Measurements from ENCODE around the gene EPG5. TPM values are rescaled to one million over a fixed set of nuclear protein-coding genes. Genes with fewer than 3 reads are reported as not detected.

Gene EPG5
- total RNA-seq, 1 donor from 2014 or later, result 36.6 TPM

- Mint-ChIP-seq H3K27ac (ENCODE audit: unreplicated experiment) (no peak overlapping the region), H3K9me3 (ENCODE audit: unreplicated experiment) (no peaks in the 10 kb centered on the region), H3K4me3 (ENCODE audit: unreplicated experiment) (no peak overlapping the region), H3K4me1 (ENCODE audit: low read depth, unreplicated experiment) (peaks cover 3% of the 10 kb centered on the region), H3K36me3 (ENCODE audit: unreplicated experiment) (peaks cover 6% of the 10 kb centered on the region), H3K27me3 (ENCODE audit: unreplicated experiment) (no peaks in the 10 kb centered on the region)
- TF ChIP-seq CTCF (IDR thresholded peaks at IDR 0.05; ENCODE audit: partially characterized antibody, unreplicated experiment), result no peak
- no peak for DNase-seq
Measured at GRCh38 chr18:45895339-45895738, 71.8 kb downstream of the EPG5 start.

- Mint-ChIP-seq H3K4me3 (ENCODE audit: unreplicated experiment) (no peak overlapping the region), H3K9me3 (ENCODE audit: unreplicated experiment) (no peaks in the 10 kb centered on the region), H3K27me3 (ENCODE audit: unreplicated experiment) (no peaks in the 10 kb centered on the region), H3K4me1 (ENCODE audit: low read depth, unreplicated experiment) (peaks cover 3% of the 10 kb centered on the region), H3K36me3 (ENCODE audit: unreplicated experiment) (peaks cover 6% of the 10 kb centered on the region), H3K27ac (ENCODE audit: unreplicated experiment) (no peak overlapping the region)
- TF ChIP-seq CTCF (IDR thresholded peaks at IDR 0.05; ENCODE audit: partially characterized antibody, unreplicated experiment), result no peak
- DNase-seq, result no peak
Measured at GRCh38 chr18:45894818-45895217, 72.3 kb downstream of the EPG5 start.

GRCh38 chr18:45891806-45892205 is 75.3 kb downstream of the EPG5 start:
- peaks cover 4% of the 10 kb centered on the region for H3K36me3 Mint-ChIP-seq (ENCODE audit: unreplicated experiment)
- H3K4me3 Mint-ChIP-seq (ENCODE audit: unreplicated experiment), result no peak overlapping the region
- no peaks in the 10 kb centered on the region for H3K27me3 Mint-ChIP-seq (ENCODE audit: unreplicated experiment)
- peaks cover 3% of the 10 kb centered on the region for H3K4me1 Mint-ChIP-seq (ENCODE audit: low read depth, unreplicated experiment)
- TF ChIP-seq CTCF (IDR thresholded peaks at IDR 0.05; ENCODE audit: partially characterized antibody, unreplicated experiment), result no peak
- no peak for DNase-seq
- H3K9me3 Mint-ChIP-seq (ENCODE audit: unreplicated experiment), result no peaks in the 10 kb centered on the region
- H3K27ac Mint-ChIP-seq (ENCODE audit: unreplicated experiment), result no peak overlapping the region

GRCh38 chr18:45890606-45891005 is 76.5 kb downstream of the EPG5 start:
- H3K4me1 Mint-ChIP-seq (ENCODE audit: low read depth, unreplicated experiment), result peaks cover 3% of the 10 kb centered on the region
- peak overlapping the region; percentile 22 for H3K27ac Mint-ChIP-seq (ENCODE audit: unreplicated experiment)
- no peaks in the 10 kb centered on the region for H3K9me3 Mint-ChIP-seq (ENCODE audit: unreplicated experiment)
- H3K27me3 Mint-ChIP-seq (ENCODE audit: unreplicated experiment), result no peaks in the 10 kb centered on the region
- no peak for TF ChIP-seq CTCF (IDR thresholded peaks at IDR 0.05; ENCODE audit: partially characterized antibody, unreplicated experiment)
- no peak for DNase-seq
- peaks cover 4% of the 10 kb centered on the region for H3K36me3 Mint-ChIP-seq (ENCODE audit: unreplicated experiment)
- no peak overlapping the region for H3K4me3 Mint-ChIP-seq (ENCODE audit: unreplicated experiment)

GRCh38 chr18:45889419-45890064 is 77.6 kb downstream of the EPG5 start:
- no peak for TF ChIP-seq CTCF (IDR thresholded peaks at IDR 0.05; ENCODE audit: partially characterized antibody, unreplicated experiment)

More at GRCh38 chr18:45889419-45890064, 77.6 kb downstream of the EPG5 start:
- H3K27ac Mint-ChIP-seq (ENCODE audit: unreplicated experiment), result no peak overlapping the region
- no peaks in the 10 kb centered on the region for H3K9me3 Mint-ChIP-seq (ENCODE audit: unreplicated experiment)
- H3K27me3 Mint-ChIP-seq (ENCODE audit: unreplicated experiment), result no peaks in the 10 kb centered on the region
- H3K36me3 Mint-ChIP-seq (ENCODE audit: unreplicated experiment), result peaks cover 4% of the 10 kb centered on the region
- no peak overlapping the region for H3K4me3 Mint-ChIP-seq (ENCODE audit: unreplicated experiment)
- no peak for DNase-seq
- H3K4me1 Mint-ChIP-seq (ENCODE audit: low read depth, unreplicated experiment), result peaks cover 3% of the 10 kb centered on the region

Measured in glutamatergic neuron (in vitro differentiated cells).